ENCODE results near the gene TMEM220. TPM values are rescaled to one million over a fixed set of nuclear protein-coding genes. Genes with fewer than 3 reads are reported as not detected.

TMEM220 gene
- total RNA-seq, 1 donor, result 3.3 TPM

- Histone ChIP-seq H3K79me2 (ENCODE audit: insufficient read depth, low read length) (no peaks in the 10 kb centered on the region), H3K4me1 (ENCODE audit: insufficient read depth, low read length) (no peaks in the 10 kb centered on the region), H3K27me3 (ENCODE audit: insufficient read depth, low read length) (no peaks in the 10 kb centered on the region), H2AFZ (ENCODE audit: low read length) (no peak overlapping the region), H3K36me3 (ENCODE audit: insufficient read depth, low read length) (no peaks in the 10 kb centered on the region), H3K27ac (ENCODE audit: low read depth, low read length) (no peak overlapping the region), H3K9me3 (ENCODE audit: low read depth, low read length) (no peaks in the 10 kb centered on the region), H3K4me2 (ENCODE audit: insufficient read depth, low read length) (no peak overlapping the region), H4K20me1 (ENCODE audit: insufficient read depth, low read length) (no peaks in the 10 kb centered on the region), H3K4me3 (ENCODE audit: insufficient read depth, low read length) (no peak overlapping the region)
- TF ChIP-seq CTCF (IDR thresholded peaks at IDR 0.05; ENCODE audit: extremely low read depth, low read depth, low read length), result no peak
- DNase-seq (ENCODE audit: insufficient read length, low spot score, missing footprints), result no peak
These were observed 25.8 kb upstream of the TMEM220 start for GRCh38 chr17:10755592-10756127.

DNA sequence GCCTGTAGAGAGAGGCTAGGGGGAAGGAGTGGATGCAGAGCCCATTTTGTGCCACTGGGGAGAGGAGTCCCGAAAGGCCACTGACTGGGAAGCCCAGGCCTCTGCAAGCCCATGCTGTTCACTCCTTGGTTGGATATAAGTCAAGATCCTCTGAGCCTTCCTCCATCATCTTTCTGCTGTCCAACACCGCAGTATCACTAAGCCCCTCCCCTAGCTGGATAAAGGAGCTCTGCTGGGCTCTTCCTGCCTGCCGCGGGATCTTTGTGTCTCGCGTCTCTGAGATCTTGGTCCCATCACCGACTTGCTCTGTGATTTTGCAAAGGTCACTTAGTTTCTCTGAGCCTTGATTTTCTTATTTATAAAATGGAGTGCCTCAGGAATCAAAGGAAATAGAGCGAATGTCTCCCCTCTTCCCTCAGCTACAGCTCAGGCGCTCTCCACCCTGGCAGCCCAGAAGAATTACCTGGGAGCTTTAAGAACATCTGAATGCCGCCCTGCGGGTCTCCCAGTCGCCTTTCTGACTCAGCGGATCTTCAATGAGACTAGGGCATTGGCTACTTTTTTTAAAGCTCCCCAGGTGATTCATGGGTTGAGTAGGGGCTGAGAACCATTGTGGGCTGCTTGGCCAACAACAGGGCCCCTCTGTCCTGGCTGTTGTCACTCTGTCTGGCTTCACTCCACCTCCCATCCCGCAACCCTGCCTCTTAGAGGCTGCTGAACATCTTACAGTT lies 25.2 kb upstream of the TMEM220 start:
- Histone ChIP-seq H3K27me3 (ENCODE audit: insufficient read depth, low read length) (no peaks in the 10 kb centered on the region), H3K4me3 (ENCODE audit: insufficient read depth, low read length) (no peak overlapping the region), H4K20me1 (ENCODE audit: insufficient read depth, low read length) (no peaks in the 10 kb centered on the region), H3K4me2 (ENCODE audit: insufficient read depth, low read length) (no peak overlapping the region), H3K9me3 (ENCODE audit: low read depth, low read length) (no peaks in the 10 kb centered on the region), H3K79me2 (ENCODE audit: insufficient read depth, low read length) (no peaks in the 10 kb centered on the region), H3K4me1 (ENCODE audit: insufficient read depth, low read length) (no peaks in the 10 kb centered on the region), H2AFZ (ENCODE audit: low read length) (no peak overlapping the region), H3K27ac (ENCODE audit: low read depth, low read length) (no peak overlapping the region), H3K36me3 (ENCODE audit: insufficient read depth, low read length) (no peaks in the 10 kb centered on the region)
- no peak for TF ChIP-seq CTCF (IDR thresholded peaks at IDR 0.05; ENCODE audit: extremely low read depth, low read depth, low read length)
- no peak for DNase-seq (ENCODE audit: insufficient read length, low spot score, missing footprints)

- Histone ChIP-seq H3K27me3 (ENCODE audit: insufficient read depth, low read length) (no peaks in the 10 kb centered on the region), H3K4me3 (ENCODE audit: insufficient read depth, low read length) (no peak overlapping the region), H3K27ac (ENCODE audit: low read depth, low read length) (no peak overlapping the region), H3K4me1 (ENCODE audit: insufficient read depth, low read length) (no peaks in the 10 kb centered on the region), H3K4me2 (ENCODE audit: insufficient read depth, low read length) (no peak overlapping the region), H3K36me3 (ENCODE audit: insufficient read depth, low read length) (no peaks in the 10 kb centered on the region), H4K20me1 (ENCODE audit: insufficient read depth, low read length) (no peaks in the 10 kb centered on the region), H3K79me2 (ENCODE audit: insufficient read depth, low read length) (no peaks in the 10 kb centered on the region), H3K9me3 (ENCODE audit: low read depth, low read length) (no peaks in the 10 kb centered on the region), H2AFZ (ENCODE audit: low read length) (no peak overlapping the region)
- TF ChIP-seq CTCF (IDR thresholded peaks at IDR 0.05; ENCODE audit: extremely low read depth, low read depth, low read length), result peak; percentile 42
- peak; percentile 88 for DNase-seq (ENCODE audit: insufficient read length, low spot score, missing footprints)
These were observed 24.3 kb upstream of the TMEM220 start for GRCh38 chr17:10754109-10754508.

DNA sequence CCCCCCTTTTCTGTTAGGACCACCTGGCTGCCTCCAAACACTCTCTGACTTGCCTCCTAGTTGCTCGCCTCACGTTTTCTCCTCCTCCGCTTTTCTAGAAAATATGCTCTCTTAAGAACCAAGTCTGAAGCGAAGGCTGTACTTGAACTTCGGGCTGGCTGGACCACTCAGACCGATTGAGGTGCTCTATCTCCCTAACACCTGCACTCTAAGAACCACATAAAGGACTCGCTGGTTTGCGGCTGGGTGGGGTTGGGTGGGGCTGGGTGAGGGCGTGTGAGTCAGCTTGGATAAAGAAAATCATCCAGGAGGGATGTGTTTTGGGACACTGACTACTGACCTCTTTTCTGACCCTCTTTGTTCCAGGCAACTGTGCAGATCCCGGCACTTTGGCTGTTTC lies 22.9 kb upstream of the TMEM220 start:
- Histone ChIP-seq H3K27me3 (ENCODE audit: insufficient read depth, low read length) (no peaks in the 10 kb centered on the region), H3K4me1 (ENCODE audit: insufficient read depth, low read length) (no peaks in the 10 kb centered on the region), H3K27ac (ENCODE audit: low read depth, low read length) (no peak overlapping the region), H3K9me3 (ENCODE audit: low read depth, low read length) (no peaks in the 10 kb centered on the region), H3K4me2 (ENCODE audit: insufficient read depth, low read length) (no peak overlapping the region), H3K36me3 (ENCODE audit: insufficient read depth, low read length) (no peaks in the 10 kb centered on the region), H4K20me1 (ENCODE audit: insufficient read depth, low read length) (no peaks in the 10 kb centered on the region), H2AFZ (ENCODE audit: low read length) (no peak overlapping the region), H3K4me3 (ENCODE audit: insufficient read depth, low read length) (no peak overlapping the region), H3K79me2 (ENCODE audit: insufficient read depth, low read length) (no peaks in the 10 kb centered on the region)
- no peak for DNase-seq (ENCODE audit: insufficient read length, low spot score, missing footprints)
- TF ChIP-seq CTCF (IDR thresholded peaks at IDR 0.05; ENCODE audit: extremely low read depth, low read depth, low read length), result no peak
